CD4-positive, CD25-positive, alpha-beta regulatory T cell (primary cell): ENCODE measurements around the gene KIFAP3. TPM values are rescaled to one million over a fixed set of nuclear protein-coding genes. Genes with fewer than 3 reads are reported as not detected.
"Not testable (repeated sequence)": the region's sequence is repeated elsewhere in the genome, so short reads cannot be mapped to it uniquely, and the experiment has no call there.

Source experiments
- ATAC-seq, 2 donors: fragments of 150-1000 bp; cut with Tn5 transposase; one replicate each; pipeline ENCODE4 v1.10.0; 2021; ENCODE audit warnings: low read depth in 2 of 2, moderate number of reproducible peaks in 2 of 2, moderate library complexity in 1 of 2
- DNase-seq, 3 donors: peaks; one replicate each; pipeline versions ENCODE4 v3.0.0 to v3.0.0-alpha.2; 2012 to 2022; ENCODE audit warnings: mixed read lengths in 1 of 3
- H3K27ac ChIP-seq: one replicate; pipeline ENCODE4 v1.7.0; 2013; ENCODE audit warnings: mild to moderate bottlenecking, low read length; ENCODE audit not compliant: insufficient read depth, poor library complexity, severe bottlenecking
- H3K27me3 ChIP-seq: one replicate; pipeline ENCODE4 v1.7.0; 2013; ENCODE audit warnings: low read length; ENCODE audit not compliant: control insufficient read depth, insufficient read depth
- H3K36me3 ChIP-seq: one replicate; pipeline ENCODE4 v1.7.0; 2013; ENCODE audit warnings: mild to moderate bottlenecking, low read length, moderate library complexity; ENCODE audit not compliant: control insufficient read depth, insufficient read depth
- H3K4me1 ChIP-seq: 2 replicates; pipeline ENCODE4 v1.7.0; 2013; ENCODE audit warnings: mild to moderate bottlenecking, low read length; ENCODE audit not compliant: insufficient read depth, control insufficient read depth, poor library complexity, severe bottlenecking
- H3K4me3 ChIP-seq: one replicate; pipeline ENCODE4 v1.7.0; 2013; ENCODE audit warnings: low read depth, mild to moderate bottlenecking, low read length, moderate library complexity
- H3K9me3 ChIP-seq, 2 experiments: 1 replicate in 1 of 2; 2 replicates in 1 of 2; pipeline ENCODE4 v1.7.0; 2013; ENCODE audit warnings: low read length in 2 of 2, mild to moderate bottlenecking in 1 of 2, moderate library complexity in 1 of 2; ENCODE audit not compliant: control insufficient read depth in 2 of 2
- H3K27ac Mint-ChIP-seq, 3 donors: one replicate each; pipeline ENCODE4 v1.8.0; 2020 to 2022; ENCODE audit warnings: mild to moderate bottlenecking in 3 of 3, mixed read lengths in 3 of 3, moderate library complexity in 2 of 3
- H3K27me3 Mint-ChIP-seq: one replicate; pipeline ENCODE4 v1.8.0; 2022; ENCODE audit warnings: mild to moderate bottlenecking, mixed read lengths
- H3K36me3 Mint-ChIP-seq: one replicate; pipeline ENCODE4 v1.8.0; 2020; ENCODE audit warnings: mixed read lengths
- H3K4me1 Mint-ChIP-seq, 4 donors: one replicate each; pipeline ENCODE4 v1.8.0; 2020 to 2022; ENCODE audit warnings: mixed read lengths in 4 of 4, mild to moderate bottlenecking in 1 of 4
- H3K4me3 Mint-ChIP-seq, 4 donors: one replicate each; pipeline ENCODE4 v1.8.0; 2020 to 2022; ENCODE audit warnings: mild to moderate bottlenecking in 4 of 4, mixed read lengths in 4 of 4, moderate library complexity in 3 of 4
- H3K9me3 Mint-ChIP-seq, 7 donors: one replicate each; pipeline ENCODE4 v1.8.0; 2020 to 2022; ENCODE audit warnings: mixed read lengths in 7 of 7, mild to moderate bottlenecking in 3 of 7, moderate library complexity in 2 of 7
- polyA plus RNA-seq, 4 donors: library from polyadenylated mRNA; unstranded; fragments of 300-500 nt; fragmentation: Illumina TruSeq; gene quantifications; one replicate each; pipeline ENCODE4 v1.2.3, GENCODE V29; 2021
- total RNA-seq: library from RNA; stranded (reverse); gene quantifications from one replicate; pipeline ENCODE4 v1.2.3, GENCODE V29; 2022

Gene KIFAP3
- total RNA-seq: 17.8 TPM
- 10 to 100 TPM; 12.8 to 21.9 (median 19.8) TPM for polyA plus RNA-seq

DNA sequence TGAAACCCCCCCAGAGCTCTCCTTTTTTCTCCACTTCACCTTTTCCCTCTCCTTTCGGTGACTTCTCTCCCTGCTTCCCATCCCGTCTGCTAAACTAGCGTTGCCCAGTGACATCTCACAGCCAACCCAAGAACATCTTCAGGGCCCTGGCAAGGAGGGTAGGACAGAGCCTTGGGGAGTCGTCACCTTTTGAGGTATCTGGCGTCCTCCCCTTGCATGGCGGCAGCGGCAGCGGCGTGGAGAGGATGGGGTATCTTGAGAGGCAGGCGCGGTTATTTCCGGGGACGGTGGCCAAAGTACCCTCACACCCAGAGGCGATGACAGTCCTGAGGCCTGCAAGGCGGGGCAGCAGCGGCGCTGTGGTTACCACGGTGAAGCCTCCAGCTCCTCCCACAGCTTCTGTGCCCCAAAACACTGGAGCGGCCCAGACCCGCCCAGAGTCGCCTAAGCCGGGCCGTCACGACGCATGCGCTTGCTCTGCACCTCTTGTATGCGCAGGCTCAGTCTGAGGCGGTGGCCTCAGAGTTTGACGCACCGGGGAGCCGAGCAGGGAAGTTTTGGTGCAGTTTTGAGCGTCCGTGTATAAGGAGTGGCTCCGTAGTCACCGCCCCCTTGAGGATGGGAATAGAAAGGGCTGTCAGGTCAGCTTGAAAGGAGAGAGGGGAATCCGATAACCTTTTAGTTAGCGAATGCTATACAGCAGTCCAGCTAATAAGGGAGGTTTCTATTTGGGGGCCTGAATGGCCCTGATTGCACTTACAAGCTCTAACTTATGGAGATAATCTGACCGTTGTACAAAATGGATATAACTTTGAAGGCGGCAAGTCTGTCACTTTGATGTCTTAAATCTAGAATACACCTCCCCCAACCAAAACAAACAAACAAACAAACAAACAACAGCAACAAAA is at the start of gene KIFAP3:
Gene KIFAP3 (minus strand): TSS at position 446 of the 908 bp plus-strand sequence. CDS start 228 bp downstream, at position 218.
- Histone ChIP-seq H3K36me3 (no peaks in the 10 kb centered on the region), H3K27ac (peak within 1 kb of the TSS; percentile 80), H3K9me3 (peaks cover 9 to 10% of the 10 kb centered on the region in 2 experiments), H3K4me3 (peak within 1 kb of the TSS; percentile 95), H3K27me3 (peaks cover 6% of the 10 kb centered on the region), H3K4me1 (peaks cover 27% of the 10 kb centered on the region)
- H3K9me3 Mint-ChIP-seq: peaks cover 0 to 7% (median 5%) of the 10 kb centered on the region in 7 donors
- peaks cover 6% of the 10 kb centered on the region for H3K27me3 Mint-ChIP-seq
- H3K4me3 Mint-ChIP-seq: peak within 1 kb of the TSS; percentile 78 to 99 (median 94)
- DNase-seq (peak; percentile 93 to 98 (median 94)), ATAC-seq (peak; percentile 95)
- peaks cover 25 to 59% (median 51%) of the 10 kb centered on the region in 4 donors for H3K4me1 Mint-ChIP-seq
- H3K36me3 Mint-ChIP-seq: no peaks in the 10 kb centered on the region
- H3K27ac Mint-ChIP-seq: peak within 1 kb of the TSS; percentile 96 to 97 (median 97)

- H3K27ac Mint-ChIP-seq: no peak overlapping the region
- ATAC-seq: no peak
- no peaks in the 10 kb centered on the region for H3K4me1 Mint-ChIP-seq
- Histone ChIP-seq H3K36me3 (no peaks in the 10 kb centered on the region), H3K4me1 (no peaks in the 10 kb centered on the region), H3K27me3 (no peaks in the 10 kb centered on the region), H3K27ac (no peak overlapping the region), H3K4me3 (no peak overlapping the region), H3K9me3 (no peaks in the 10 kb centered on the region)
- no peaks in the 10 kb centered on the region for H3K36me3 Mint-ChIP-seq
- no peak for DNase-seq
- H3K4me3 Mint-ChIP-seq: no peak overlapping the region
- H3K27me3 Mint-ChIP-seq: peaks cover 40% of the 10 kb centered on the region
- H3K9me3 Mint-ChIP-seq: peaks cover 0 to 14% (median 5%) of the 10 kb centered on the region in 7 donors
Observed at GRCh38 chr1:170122366-170122765, 47.9 kb upstream of the KIFAP3 start.

GRCh38 chr1:170114906-170115305 is 40.4 kb upstream of the KIFAP3 start:
- no peaks in the 10 kb centered on the region for H3K4me1 ChIP-seq
- Mint-ChIP-seq H3K36me3 (no peaks in the 10 kb centered on the region), H3K9me3 (peaks cover 0 to 10% (median 3%) of the 10 kb centered on the region in 7 donors), H3K27me3 (peaks cover 22% of the 10 kb centered on the region), H3K4me1 (no peaks in the 10 kb centered on the region), H3K4me3 (no peak overlapping the region), H3K27ac (no peak overlapping the region)
- H3K27me3 ChIP-seq: peaks cover 2% of the 10 kb centered on the region
- no peak overlapping the region for H3K4me3 ChIP-seq
- no peak overlapping the region for H3K27ac ChIP-seq
- DNase-seq (no peak), ATAC-seq (no peak)
- no peaks in the 10 kb centered on the region for H3K9me3 ChIP-seq
- H3K36me3 ChIP-seq: no peaks in the 10 kb centered on the region

DNA sequence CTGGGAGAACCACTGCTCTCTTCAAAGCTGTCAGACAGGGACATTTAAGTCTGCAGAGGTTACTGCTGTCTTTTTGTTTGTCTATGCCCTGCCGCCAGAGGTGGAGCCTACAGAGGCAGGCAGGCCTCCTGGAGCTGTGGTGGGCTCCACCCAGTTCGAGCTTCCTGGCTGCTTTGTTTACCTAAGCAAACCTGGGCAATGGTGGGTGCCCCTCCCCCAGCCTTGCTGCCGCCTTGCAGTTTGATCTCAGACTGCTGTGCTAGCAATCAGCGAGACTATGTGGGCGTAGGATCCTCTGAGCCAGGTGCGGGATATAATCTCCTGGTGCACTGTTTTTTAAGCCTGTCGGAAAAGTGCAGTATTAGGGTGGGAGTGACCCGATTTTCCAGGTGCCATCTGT is 38.6 kb upstream of the KIFAP3 start:
- not testable (repeated sequence) for H3K4me3 Mint-ChIP-seq, H3K9me3 ChIP-seq, H3K4me1 Mint-ChIP-seq, DNase-seq, H3K36me3 Mint-ChIP-seq, H3K27me3 Mint-ChIP-seq, H3K27ac ChIP-seq, H3K36me3 ChIP-seq, H3K9me3 Mint-ChIP-seq, ATAC-seq, H3K4me1 ChIP-seq, H3K27me3 ChIP-seq, H3K4me3 ChIP-seq
- H3K27ac Mint-ChIP-seq: peak overlapping the region in 1 of 3 donors; percentile 26

DNA sequence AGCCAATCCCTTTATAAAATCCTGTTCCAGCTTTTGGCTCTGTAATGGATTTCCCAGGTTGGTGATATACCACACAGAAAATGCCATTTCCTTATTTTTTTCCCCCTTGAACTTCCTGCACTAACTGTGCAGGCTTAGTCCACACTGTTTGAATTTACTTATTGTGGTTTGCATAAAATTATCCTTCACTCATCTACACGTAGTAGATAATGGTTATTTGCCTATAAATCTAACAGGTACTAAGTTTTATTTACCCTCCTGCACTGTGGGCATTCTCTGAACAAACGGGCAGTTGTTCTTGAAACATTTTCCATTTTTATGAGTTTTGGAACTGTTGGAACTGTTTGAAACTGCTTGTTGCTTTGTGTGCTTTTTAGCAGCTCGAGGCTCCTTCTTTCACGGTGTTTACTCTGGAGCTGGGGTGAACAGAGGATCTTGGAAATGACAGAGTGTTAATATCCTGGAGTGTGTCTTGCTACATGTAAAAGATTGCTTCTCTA is 23.0 kb upstream of the KIFAP3 start:
- H3K4me3 Mint-ChIP-seq: no peak overlapping the region
- no peaks in the 10 kb centered on the region for H3K4me1 Mint-ChIP-seq
- no peaks in the 10 kb centered on the region for H3K9me3 ChIP-seq
- no peak overlapping the region for H3K27ac ChIP-seq
- H3K9me3 Mint-ChIP-seq: peaks cover 2 to 15% (median 7%) of the 10 kb centered on the region in 7 donors
- peaks cover 15% of the 10 kb centered on the region for H3K27me3 ChIP-seq
- H3K36me3 ChIP-seq: no peaks in the 10 kb centered on the region
- H3K4me1 ChIP-seq: no peaks in the 10 kb centered on the region
- DNase-seq: no peak
- peaks cover 44% of the 10 kb centered on the region for H3K27me3 Mint-ChIP-seq
- H3K36me3 Mint-ChIP-seq: no peaks in the 10 kb centered on the region
- H3K27ac Mint-ChIP-seq: no peak overlapping the region
- no peak overlapping the region for H3K4me3 ChIP-seq
- ATAC-seq: no peak

GRCh38 chr1:170096806-170097340 is 22.4 kb upstream of the KIFAP3 start:
- Histone ChIP-seq H3K27ac (no peak overlapping the region), H3K4me3 (no peak overlapping the region), H3K36me3 (no peaks in the 10 kb centered on the region), H3K4me1 (no peaks in the 10 kb centered on the region), H3K9me3 (no peaks in the 10 kb centered on the region), H3K27me3 (peaks cover 15% of the 10 kb centered on the region)
- no peak for DNase-seq
- ATAC-seq: no peak
- no peak overlapping the region for H3K27ac Mint-ChIP-seq
- H3K36me3 Mint-ChIP-seq: no peaks in the 10 kb centered on the region
- no peaks in the 10 kb centered on the region for H3K4me1 Mint-ChIP-seq
- H3K9me3 Mint-ChIP-seq: peaks cover 2 to 13% (median 7%) of the 10 kb centered on the region in 7 donors
- no peak overlapping the region for H3K4me3 Mint-ChIP-seq
- peaks cover 38% of the 10 kb centered on the region for H3K27me3 Mint-ChIP-seq

DNA sequence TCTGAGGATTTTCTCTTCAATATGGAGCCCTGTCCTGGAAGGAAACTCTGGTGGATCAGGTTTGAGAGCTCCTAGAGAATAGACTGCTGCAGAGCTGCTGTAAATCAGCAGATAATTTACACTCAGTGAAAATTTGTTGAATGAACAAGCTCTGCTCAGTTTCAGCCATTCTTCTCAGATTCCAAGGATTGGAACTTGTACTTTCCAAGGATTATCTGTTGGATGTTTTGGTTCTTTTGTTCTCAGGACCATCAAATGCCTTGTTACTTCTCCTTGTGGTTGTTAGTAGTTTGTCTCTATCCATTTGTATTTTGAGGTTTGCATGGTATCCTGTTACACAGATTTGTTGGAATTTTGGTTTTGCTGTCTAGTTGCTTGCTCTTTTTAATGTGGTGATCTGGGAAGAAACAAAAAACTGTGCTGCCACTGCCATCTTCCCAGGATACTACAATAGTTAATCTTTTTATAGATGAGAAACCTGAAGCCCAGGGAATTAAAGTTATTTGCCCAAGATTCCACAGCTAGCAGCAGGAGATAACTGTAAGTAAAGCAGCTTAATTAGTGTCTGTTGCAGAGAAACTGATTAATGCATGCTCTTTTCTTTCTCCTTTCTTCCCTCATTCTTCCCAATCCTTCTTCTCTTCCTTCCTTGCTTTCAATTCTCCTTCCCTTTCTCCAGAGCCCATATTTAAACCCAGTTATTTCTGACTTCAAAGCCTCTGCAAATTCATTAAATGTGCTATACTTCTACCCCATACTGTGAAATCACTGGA is 21.7 kb upstream of the KIFAP3 start:
- Mint-ChIP-seq H3K27me3 (peaks cover 34% of the 10 kb centered on the region), H3K4me3 (no peak overlapping the region), H3K4me1 (no peaks in the 10 kb centered on the region), H3K36me3 (no peaks in the 10 kb centered on the region), H3K27ac (peak overlapping the region in 1 of 3 donors; percentile 3), H3K9me3 (peaks cover 2 to 11% (median 9%) of the 10 kb centered on the region in 7 donors)
- ATAC-seq (no peak), DNase-seq (no peak)
- H3K27ac ChIP-seq: no peak overlapping the region
- no peaks in the 10 kb centered on the region for H3K9me3 ChIP-seq
- H3K36me3 ChIP-seq: no peaks in the 10 kb centered on the region
- no peak overlapping the region for H3K4me3 ChIP-seq
- H3K27me3 ChIP-seq: peaks cover 15% of the 10 kb centered on the region
- no peaks in the 10 kb centered on the region for H3K4me1 ChIP-seq
